GM18868 (cell line): Measurements from ENCODE around the gene FAM177B.

ENCODE experiments used
- ATAC-seq: cut with Tn5 transposase; IDR thresholded peaks from one replicate; pipeline ENCODE4 v1.9.1; 2021; ENCODE audit warnings: mild to moderate bottlenecking, moderate library complexity; ENCODE audit not compliant: unreplicated experiment

The FAM177B gene

GRCh38 chr1:222736972-222737371 is at the start of gene FAM177B:
FAM177B (plus strand) TSS chr1:222737202; CDS start chr1:222746546, 9,344 bp downstream.
- no peak for ATAC-seq

- no peak for ATAC-seq
Measured at GRCh38 chr1:222691016-222691415, 46.0 kb upstream of the FAM177B start.

- no peak for ATAC-seq
Measured at GRCh38 chr1:222694927-222695326, 42.1 kb upstream of the FAM177B start.

GRCh38 chr1:222696741-222697140 is 40.3 kb upstream of the FAM177B start:
- no peak for ATAC-seq

GRCh38 chr1:222697203-222697602 is 39.8 kb upstream of the FAM177B start:
- no peak for ATAC-seq

- no peak for ATAC-seq
Measured at GRCh38 chr1:222697826-222698225, 39.2 kb upstream of the FAM177B start.

GRCh38 chr1:222702210-222702609 is 34.8 kb upstream of the FAM177B start:
- ATAC-seq: no peak

- ATAC-seq: no peak
Measured at GRCh38 chr1:222704260-222704659, 32.7 kb upstream of the FAM177B start.

GRCh38 chr1:222706815-222707214 is 30.2 kb upstream of the FAM177B start:
- ATAC-seq: no peak

- no peak for ATAC-seq
Measured at GRCh38 chr1:222709700-222710153, 27.3 kb upstream of the FAM177B start.

- ATAC-seq: peak; percentile 28
Measured at GRCh38 chr1:222711319-222712252, 25.4 kb upstream of the FAM177B start.

GRCh38 chr1:222712253-222713090 is 24.5 kb upstream of the FAM177B start, which contains the start of the genes AIDA and BROX:
AIDA (minus strand) TSS chr1:222712491; CDS start chr1:222712317, 174 bp downstream.
BROX (plus strand) TSS chr1:222712564; CDS start chr1:222715700, 3,136 bp downstream.
- peak; percentile 75 for ATAC-seq

- ATAC-seq: peak; percentile 75
Measured at GRCh38 chr1:222713091-222713961, 23.7 kb upstream of the FAM177B start.

- ATAC-seq: no peak
Measured at GRCh38 chr1:222716393-222716792, 20.6 kb upstream of the FAM177B start.

GRCh38 chr1:222728746-222729145 is 8.3 kb upstream of the FAM177B start:
- ATAC-seq: no peak

GRCh38 chr1:222730866-222731265 is 6.1 kb upstream of the FAM177B start:
- ATAC-seq: no peak

GRCh38 chr1:222732216-222733159 is 4.5 kb upstream of the FAM177B start:
- peak; percentile 98 for ATAC-seq

- no peak for ATAC-seq
Measured at GRCh38 chr1:222734740-222735139, 2.3 kb upstream of the FAM177B start.

- ATAC-seq: no peak
Measured at GRCh38 chr1:222736470-222736869, 532 bp upstream of the FAM177B start.
